PC-9 (cell line): ENCODE measurements around the gene TMEM178A.

Experiments
- EZH2 ChIP-seq: fragments of 200-600 bp; sonication (generic); IDR thresholded peaks from 2 replicates; pipeline ENCODE4 v1.8.0; 2017; ENCODE audit warnings: antibody characterized with exemption, low read depth
- TF ChIP-seq, protein P1 (sequence below): fragments of 200-600 bp; sonication (generic); conservative IDR thresholded peaks from 2 replicates; pipeline ENCODE4 v1.6.1; 2017; ENCODE audit warnings: mixed run types, antibody characterized with exemption, mild to moderate bottlenecking, moderate library complexity

DNA sequence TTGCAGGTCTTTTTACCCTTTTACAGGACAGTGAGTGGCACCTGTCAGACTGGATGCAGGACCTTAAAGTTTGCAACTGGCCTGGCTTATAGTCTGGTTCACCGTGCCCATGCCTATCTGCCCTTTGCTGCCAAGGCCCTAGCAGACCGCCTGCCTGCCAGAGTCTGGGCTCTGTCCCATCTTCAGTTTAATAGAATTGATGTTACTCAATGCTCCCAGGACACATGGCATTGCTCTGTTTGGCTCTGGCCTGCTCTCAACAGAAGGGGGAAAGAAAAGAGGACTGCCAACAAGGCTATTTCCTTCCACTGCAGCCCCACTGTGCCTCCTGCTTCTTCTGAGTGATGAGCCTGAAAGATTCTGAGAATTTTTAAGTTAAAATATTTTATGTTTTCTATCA, 25.6 kb upstream of the TMEM178A start:
- TF ChIP-seq, protein P1, sequence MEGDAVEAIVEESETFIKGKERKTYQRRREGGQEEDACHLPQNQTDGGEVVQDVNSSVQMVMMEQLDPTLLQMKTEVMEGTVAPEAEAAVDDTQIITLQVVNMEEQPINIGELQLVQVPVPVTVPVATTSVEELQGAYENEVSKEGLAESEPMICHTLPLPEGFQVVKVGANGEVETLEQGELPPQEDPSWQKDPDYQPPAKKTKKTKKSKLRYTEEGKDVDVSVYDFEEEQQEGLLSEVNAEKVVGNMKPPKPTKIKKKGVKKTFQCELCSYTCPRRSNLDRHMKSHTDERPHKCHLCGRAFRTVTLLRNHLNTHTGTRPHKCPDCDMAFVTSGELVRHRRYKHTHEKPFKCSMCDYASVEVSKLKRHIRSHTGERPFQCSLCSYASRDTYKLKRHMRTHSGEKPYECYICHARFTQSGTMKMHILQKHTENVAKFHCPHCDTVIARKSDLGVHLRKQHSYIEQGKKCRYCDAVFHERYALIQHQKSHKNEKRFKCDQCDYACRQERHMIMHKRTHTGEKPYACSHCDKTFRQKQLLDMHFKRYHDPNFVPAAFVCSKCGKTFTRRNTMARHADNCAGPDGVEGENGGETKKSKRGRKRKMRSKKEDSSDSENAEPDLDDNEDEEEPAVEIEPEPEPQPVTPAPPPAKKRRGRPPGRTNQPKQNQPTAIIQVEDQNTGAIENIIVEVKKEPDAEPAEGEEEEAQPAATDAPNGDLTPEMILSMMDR, result no peak
- no peak for TF ChIP-seq EZH2
